Thyroid gland (tissue), 4 donors: ENCODE results near the gene KLF13.

Experiments used
- CTCF ChIP-seq, 6 experiments: fragments of 200-600 bp in 3 of 6; fragments of 450-650 bp in 3 of 6; sonication (generic) in 3 of 6; IDR thresholded peaks; one replicate each; pipeline ENCODE4 v1.5.1; 2016 to 2019; ENCODE audit warnings: antibody characterized with exemption in 6 of 6, mild to moderate bottlenecking in 2 of 6, inconsistent platforms in 1 of 6, moderate library complexity in 1 of 6
- POLR2A ChIP-seq, 2 donors: fragments of 450-650 bp; IDR thresholded peaks; one replicate each; pipeline ENCODE4 v1.6.1; 2017; ENCODE audit warnings: antibody characterized with exemption in 2 of 2, mild to moderate bottlenecking in 2 of 2, moderate library complexity in 1 of 2

GRCh38 chr15:31402003-31402402 is 75.4 kb downstream of the KLF13 start:
- TF ChIP-seq CTCF (IDR thresholded peaks at IDR 0.05) (no peak), POLR2A (IDR thresholded peaks at IDR 0.05) (no peak)
